HCT116 (cell line): ENCODE results near the gene SH3BGR. TPM values are rescaled to one million over a fixed set of nuclear protein-coding genes. Genes with fewer than 3 reads are reported as not detected.
"Not testable (repeated sequence)": the region's sequence is repeated elsewhere in the genome, so short reads cannot be mapped to it uniquely, and the experiment has no call there.

ENCODE experiments used
- ATAC-seq: fragments of 200-7000 bp; cut with Tn5 transposase; 2 replicates; pipeline ENCODE4 v1.9.1; 2020; ENCODE audit warnings: mild to moderate bottlenecking, moderate library complexity
- BruUV-seq: library from RNA; stranded (reverse); fragments of 400-500 nt; replicated peaks from 2 replicates; lab custom pipeline; 2021; lab: Mats Ljungman, UMichigan
- CTCF ChIA-PET: fragments of 300-600 bp; sonication (Branson Sonifier 250); formaldehyde crosslinking; loops from one replicate; lab custom pipeline; 2021; ENCODE audit warnings: antibody characterized with exemption; lab: Charles Lee
- POLR2A ChIA-PET: fragments of 300-600, 350-600 bp; sonication (Branson Sonifier 250); formaldehyde crosslinking; loops from one replicate; lab custom pipeline; 2021; ENCODE audit warnings: antibody characterized with exemption; lab: Charles Lee
- RAD21 ChIA-PET, 2 experiments: fragments of 300-600 bp; sonication (Branson Sonifier 250); formaldehyde crosslinking; loops; one replicate each; lab custom pipeline; 2023; ENCODE audit warnings: low total read pairs in 2 of 2; ENCODE audit not compliant: uncharacterized antibody in 2 of 2, unreplicated experiment in 2 of 2, low non-redundant PET in 1 of 2; lab: Charles Lee
- DNase-seq: peaks from one replicate; pipeline ENCODE4 v3.0.0-alpha.2; 2010; ENCODE audit warnings: low read depth, low spot score
- H2AFZ ChIP-seq: fragments of 200-600 bp; shearing (Covaris generic), sonication (generic); 2 replicates; pipeline ENCODE4 v1.6.1; 2017; ENCODE audit warnings: low read depth, mixed run types, mixed read lengths, antibody characterized with exemption, low read length; ENCODE audit not compliant: poor library complexity, severe bottlenecking
- H3K27ac ChIP-seq: 2 replicates; pipeline ENCODE4 v1.5.1; 2012; ENCODE audit warnings: low read depth, low read length
- H3K27me3 ChIP-seq: fragments of 200-600 bp; sonication (generic); 2 replicates; pipeline ENCODE4 v1.6.1; 2016; ENCODE audit warnings: mixed run types, low read length, mixed read lengths; ENCODE audit not compliant: insufficient read depth
- H3K36me3 ChIP-seq, 2 experiments: fragments of 200-500 bp in 1 of 2; fragments of 200-600 bp in 1 of 2; sonication (Bioruptor generic) in 1 of 2; sonication (generic) in 1 of 2; 2 replicates each; pipeline versions ENCODE4 v1.5.1 to v1.6.1; 2014 to 2016; ENCODE audit warnings: low read length in 2 of 2, inconsistent platforms in 1 of 2, mixed read lengths in 1 of 2, mixed run types in 1 of 2; ENCODE audit not compliant: insufficient read depth in 2 of 2, control insufficient read depth in 1 of 2
- H3K4me1 ChIP-seq, 2 experiments: fragments of 200-600 bp in 1 of 2; sonication (generic) in 1 of 2; 2 replicates each; pipeline versions ENCODE4 v1.5.1 to v1.6.1; 2012 to 2017; ENCODE audit warnings: low read length in 2 of 2, inconsistent platforms in 1 of 2, mild to moderate bottlenecking in 1 of 2, mixed read lengths in 1 of 2, mixed run types in 1 of 2, moderate library complexity in 1 of 2; ENCODE audit not compliant: insufficient read depth in 2 of 2, control insufficient read depth in 1 of 2
- H3K4me2 ChIP-seq: fragments of 200-600 bp; sonication (generic); 2 replicates; pipeline ENCODE4 v1.6.1; 2017; ENCODE audit warnings: mixed run types, low read length, mixed read lengths
- H3K4me3 ChIP-seq, 2 experiments: fragments of 200-600 bp in 1 of 2; sonication (generic) in 1 of 2; replicated peaks in 1 of 2; 2 replicates each; pipeline ENCODE4 v1.5.1; 2011 to 2016; ENCODE audit warnings: low read length in 2 of 2, control low read depth in 1 of 2, low read depth in 1 of 2, mild to moderate bottlenecking in 1 of 2, mixed read lengths in 1 of 2, mixed run types in 1 of 2
- H3K79me2 ChIP-seq: fragments of 200-600 bp; sonication (generic); 2 replicates; pipeline ENCODE4 v1.6.1; 2017; ENCODE audit warnings: mild to moderate bottlenecking, mixed run types, low read length, moderate library complexity, mixed read lengths; ENCODE audit not compliant: insufficient read depth
- H3K9ac ChIP-seq: fragments of 200-600 bp; sonication (generic); 2 replicates; pipeline ENCODE4 v1.6.1; 2016; ENCODE audit warnings: low read length, mixed read lengths
- H3K9me2 ChIP-seq: fragments of 200-600 bp; sonication (generic), shearing (Covaris generic); 2 replicates; pipeline ENCODE4 v1.6.1; 2017; ENCODE audit warnings: mixed run types, mild to moderate bottlenecking, moderate library complexity; ENCODE audit not compliant: insufficient read depth
- H3K9me3 ChIP-seq, 2 experiments: fragments of 200-500 bp in 1 of 2; fragments of 200-600 bp in 1 of 2; sonication (Bioruptor generic) in 1 of 2; sonication (generic) in 1 of 2; 2 replicates each; pipeline ENCODE4 v1.6.1; 2014 to 2017; ENCODE audit warnings: low read length in 2 of 2, mixed read lengths in 2 of 2, inconsistent platforms in 1 of 2, low read depth in 1 of 2, mild to moderate bottlenecking in 1 of 2, mixed run types in 1 of 2, moderate library complexity in 1 of 2; ENCODE audit not compliant: control insufficient read depth in 1 of 2, insufficient read depth in 1 of 2
- H4K20me1 ChIP-seq: fragments of 200-600 bp; sonication (generic), shearing (Covaris generic); 2 replicates; pipeline ENCODE4 v1.6.1; 2017; ENCODE audit warnings: mixed run types, mild to moderate bottlenecking, moderate library complexity; ENCODE audit not compliant: insufficient read depth
- CBX3 ChIP-seq: IDR thresholded peaks from 2 replicates; pipeline ENCODE4 v1.6.1; 2012; ENCODE audit warnings: low read depth
- EGR1 ChIP-seq: IDR thresholded peaks from 2 replicates; pipeline ENCODE4 v1.6.1; 2012; ENCODE audit warnings: low read depth
- EZH2 ChIP-seq: fragments of 200-600 bp; sonication (generic); IDR thresholded peaks from 2 replicates; pipeline ENCODE4 v1.6.1; 2017; ENCODE audit warnings: antibody characterized with exemption, mixed run types
- JUND ChIP-seq: IDR thresholded peaks from 2 replicates; pipeline ENCODE4 v1.6.1; 2012
- RAD21 ChIP-seq: IDR thresholded peaks from 2 replicates; pipeline ENCODE4 v1.6.1; 2012; ENCODE audit warnings: low read depth, mild to moderate bottlenecking
- REST ChIP-seq: IDR thresholded peaks from 2 replicates; pipeline ENCODE4 v1.6.1; 2012; ENCODE audit warnings: low read depth
- SRF ChIP-seq: IDR thresholded peaks from 2 replicates; pipeline ENCODE4 v1.6.1; 2012; ENCODE audit warnings: low read depth
- TCF7L2 ChIP-seq: IDR thresholded peaks from 2 replicates; pipeline ENCODE4 v1.7.0; 2011; ENCODE audit warnings: borderline replicate concordance, inconsistent platforms; ENCODE audit not compliant: insufficient read depth, insufficient read length; ENCODE audit errors: extremely low read depth
- ZNF274 ChIP-seq: fragments of 200-500 bp; sonication (Bioruptor generic); IDR thresholded peaks from 2 replicates; pipeline ENCODE4 v1.6.1; 2014; ENCODE audit warnings: mild to moderate bottlenecking, low read depth, low read length, inconsistent platforms
- intact Hi-C: fragments of 100-400 bp; cut with micrococcal nuclease; formaldehyde crosslinking; loops from 2 replicates; pipeline ENCODE4 v1.10.0; 2022
- total RNA-seq: library from RNA; stranded (reverse); gene quantifications from one replicate; pipeline ENCODE4 v1.2.1, GENCODE V29; 2021; ENCODE audit not compliant: unreplicated experiment

SH3BGR gene
- total RNA-seq, 1 experiment from 2014 or later, result 4.8 TPM

- H3K79me2 ChIP-seq, DNase-seq, H3K4me1 ChIP-seq, BruUV-seq, RAD21 ChIA-PET, H3K4me2 ChIP-seq, H2AFZ ChIP-seq, H3K9me3 ChIP-seq, H3K27ac ChIP-seq, POLR2A ChIA-PET, intact Hi-C loops, H3K9ac ChIP-seq, H3K36me3 ChIP-seq, ATAC-seq, H3K27me3 ChIP-seq, H3K9me2 ChIP-seq, CTCF ChIA-PET, H4K20me1 ChIP-seq, H3K4me3 ChIP-seq: not testable (repeated sequence)
Observed at GRCh38 chr21:39540367-39540766, 88.6 kb downstream of the SH3BGR start.

GRCh38 chr21:39542736-39543135, 91.0 kb downstream of the SH3BGR start:
- no peaks in the 10 kb centered on the region for H3K79me2 ChIP-seq
- H3K4me2 ChIP-seq, result no peak overlapping the region
- H3K9ac ChIP-seq, result no peak overlapping the region
- ATAC-seq (no peak), DNase-seq (no peak)
- H3K4me3 ChIP-seq, result no peak overlapping the region
- no peaks in the 10 kb centered on the region for H4K20me1 ChIP-seq
- H3K27ac ChIP-seq, result no peak overlapping the region
- TF ChIP-seq SRF (no peak), ZNF274 (no peak), RAD21 (no peak), TCF7L2 (no peak), CBX3 (no peak), EZH2 (no peak), EGR1 (no peak), REST (no peak), JUND (no peak)
- no peaks in the 10 kb centered on the region for H3K9me3 ChIP-seq
- no peaks in the 10 kb centered on the region for H3K36me3 ChIP-seq
- ChIA-PET CTCF (no interaction called here), RAD21 (no interaction called here), POLR2A (interaction anchor here (0.6 kb wide), 1 partner anchor 9 kb away, joined by 3 read pairs; no protein-coding TSS in a partner anchor)
- H2AFZ ChIP-seq, result no peak overlapping the region
- no peaks in the 10 kb centered on the region for H3K4me1 ChIP-seq
- intact Hi-C loops, result no loop called here
- BruUV-seq, result no TSS peak
- no peaks in the 10 kb centered on the region for H3K27me3 ChIP-seq
- H3K9me2 ChIP-seq, result no peaks in the 10 kb centered on the region
